ENCODE measurements around the gene AK2.

AK2 gene

GRCh38 chr1:33022650-33023200 is 14.0 kb downstream of the AK2 start:
- DNase-seq (ENCODE audit: low spot score), result no peak

DNA sequence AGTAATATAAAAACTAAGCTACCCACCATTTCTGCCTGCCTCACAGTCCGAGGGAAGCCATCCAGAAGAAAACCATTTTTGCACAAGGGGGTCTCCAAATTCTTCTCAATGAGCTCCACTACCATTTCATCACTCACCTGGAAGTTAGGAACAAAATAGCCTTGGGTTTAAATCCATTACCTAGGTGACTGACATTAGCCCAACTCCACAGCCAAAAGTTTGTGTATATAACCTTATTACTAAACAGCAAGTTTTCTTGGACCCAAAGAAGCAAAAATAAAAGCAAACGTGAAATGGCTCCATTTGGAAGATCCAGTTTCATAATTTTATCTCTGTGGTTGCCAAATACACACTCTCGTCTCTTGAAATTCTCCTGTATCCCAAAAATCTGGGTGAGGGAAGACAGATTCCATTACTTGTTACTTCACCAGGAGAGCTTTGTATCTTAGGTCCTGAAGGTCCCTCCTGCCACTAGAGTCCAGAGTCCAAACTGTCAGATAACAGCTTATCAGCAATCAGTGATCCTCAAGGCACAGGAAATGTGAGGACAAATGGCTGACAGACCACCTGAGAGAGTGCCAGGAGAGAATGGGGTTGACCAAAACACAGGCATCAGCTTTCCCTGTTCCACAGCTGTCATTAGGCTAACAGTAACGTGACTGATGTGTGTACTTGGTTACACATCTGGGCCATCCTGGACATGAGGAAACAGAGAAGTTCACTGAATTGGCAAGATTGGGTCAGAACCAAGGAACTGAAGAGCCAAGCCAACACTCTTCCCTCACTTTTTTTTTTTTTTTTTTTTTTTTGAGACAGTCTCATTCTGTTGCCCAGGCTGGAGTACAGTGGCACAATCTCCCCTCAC is 14.9 kb downstream of the AK2 start:
- no peak for DNase-seq (ENCODE audit: low spot score)

GRCh38 chr1:33018112-33018511 is 18.6 kb downstream of the AK2 start:
- no peak for DNase-seq (ENCODE audit: low spot score)

- DNase-seq (ENCODE audit: low spot score), result no peak
Measured at GRCh38 chr1:33017175-33017574, 19.5 kb downstream of the AK2 start.

GRCh38 chr1:33015216-33015615 is 21.5 kb downstream of the AK2 start:
- no peak for DNase-seq (ENCODE audit: low spot score)

- no peak for DNase-seq (ENCODE audit: low spot score)
Measured at GRCh38 chr1:33014464-33015163, 22.1 kb downstream of the AK2 start.

DNA sequence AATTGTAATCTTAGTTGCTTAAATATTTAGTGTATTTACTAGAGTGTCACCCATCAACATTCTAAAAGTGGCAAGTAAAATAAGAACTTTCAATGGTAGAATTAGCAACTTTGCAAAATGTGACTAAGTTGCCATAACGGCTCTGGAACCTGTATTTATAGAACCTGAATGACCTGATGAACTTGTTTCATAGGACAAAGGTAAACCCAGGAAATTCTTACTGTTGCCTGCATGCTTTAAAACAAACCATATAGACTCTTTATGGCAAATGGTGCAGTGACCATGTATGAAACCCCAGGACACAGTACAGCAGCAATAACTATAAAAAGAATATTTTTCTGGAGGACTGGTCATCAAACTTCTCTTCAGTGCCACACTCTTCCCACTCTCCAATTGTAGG is 22.9 kb downstream of the AK2 start:
- DNase-seq (ENCODE audit: low spot score), result no peak

DNA sequence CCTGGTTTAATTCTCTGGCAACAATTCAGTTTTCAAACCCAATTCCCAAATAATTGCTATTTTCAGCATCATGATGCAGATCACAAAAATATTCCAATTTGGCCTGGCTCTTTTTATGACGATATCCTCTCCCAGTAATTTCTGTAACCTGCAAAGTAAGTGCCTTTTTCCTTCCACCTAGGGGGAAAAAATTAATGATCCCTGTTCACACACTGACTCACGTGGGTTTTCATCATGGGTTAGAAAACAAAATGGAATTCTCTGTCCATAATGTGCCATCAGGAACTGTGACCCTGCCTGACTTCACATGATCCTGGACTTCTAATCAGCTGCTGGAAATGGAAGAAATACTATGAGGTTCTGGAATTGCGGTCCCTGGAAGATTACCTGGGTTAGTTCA is 24.5 kb downstream of the AK2 start:
- DNase-seq (ENCODE audit: low spot score), result no peak

GRCh38 chr1:33010932-33011731 is 25.6 kb downstream of the AK2 start:
- no peak for DNase-seq (ENCODE audit: low spot score)

DNA sequence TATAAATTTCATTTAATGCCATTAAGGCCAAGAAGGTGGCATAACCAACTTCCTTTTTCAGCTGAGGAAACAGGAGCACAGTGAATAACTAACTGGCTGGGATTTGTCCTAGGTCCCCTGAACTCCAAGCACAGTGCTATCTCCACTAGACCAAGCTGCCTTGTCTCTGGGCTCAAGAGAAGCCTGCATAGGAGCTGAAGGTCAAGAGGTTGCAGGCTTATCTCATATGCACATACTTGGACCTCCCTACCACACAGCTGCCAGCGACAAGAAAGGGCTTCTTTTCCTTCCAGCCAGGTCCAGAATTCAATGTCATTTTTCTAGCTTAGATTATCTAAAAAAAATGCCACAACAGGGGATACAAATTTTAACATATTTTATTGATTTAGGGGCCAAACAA is 27.1 kb downstream of the AK2 start:
- no peak for DNase-seq (ENCODE audit: low spot score)

DNA sequence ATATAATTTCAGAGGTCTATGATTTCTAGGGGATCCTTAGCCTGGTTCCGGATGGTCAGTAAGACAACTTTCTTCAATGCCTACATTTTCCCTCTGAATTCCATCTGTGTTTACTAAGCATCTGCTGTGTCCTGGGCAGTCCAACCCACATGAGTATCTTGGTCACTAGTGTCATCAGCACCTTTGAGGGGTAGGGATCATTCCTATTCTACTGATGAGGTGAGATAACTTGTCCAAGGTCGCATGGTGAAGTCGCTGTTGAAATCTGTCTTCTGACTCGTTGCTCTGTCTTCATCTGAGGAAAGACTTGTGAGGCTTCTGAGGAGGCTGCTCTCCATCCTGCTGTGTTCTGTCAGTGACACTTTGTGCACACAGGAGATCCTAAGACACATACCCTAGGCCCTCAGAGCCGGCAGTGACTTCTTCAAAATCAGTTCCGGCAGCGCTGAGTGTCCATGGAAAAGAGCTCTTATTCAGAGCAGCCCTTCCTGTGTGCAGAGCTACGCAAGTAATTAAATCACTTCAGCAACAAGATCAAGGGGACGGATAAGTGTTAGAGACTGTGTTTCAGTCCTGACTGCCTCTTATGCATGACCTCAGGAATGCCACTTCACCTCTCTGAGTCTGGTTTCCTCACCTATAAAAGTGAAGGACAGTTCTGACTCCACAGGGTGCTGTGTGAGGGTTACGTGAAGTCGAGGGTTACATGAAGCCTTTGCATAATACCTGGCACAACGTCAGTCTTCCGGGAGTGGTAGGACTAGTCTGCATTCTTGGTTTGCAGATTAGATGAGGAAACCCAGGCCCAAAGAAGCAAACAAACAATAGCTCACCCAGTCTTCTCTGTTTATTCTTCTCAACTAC is 28.4 kb downstream of the AK2 start:
- no peak for DNase-seq (ENCODE audit: low spot score)

- DNase-seq (ENCODE audit: low spot score), result no peak
Measured at GRCh38 chr1:33007190-33008050, 29.3 kb downstream of the AK2 start.

DNA sequence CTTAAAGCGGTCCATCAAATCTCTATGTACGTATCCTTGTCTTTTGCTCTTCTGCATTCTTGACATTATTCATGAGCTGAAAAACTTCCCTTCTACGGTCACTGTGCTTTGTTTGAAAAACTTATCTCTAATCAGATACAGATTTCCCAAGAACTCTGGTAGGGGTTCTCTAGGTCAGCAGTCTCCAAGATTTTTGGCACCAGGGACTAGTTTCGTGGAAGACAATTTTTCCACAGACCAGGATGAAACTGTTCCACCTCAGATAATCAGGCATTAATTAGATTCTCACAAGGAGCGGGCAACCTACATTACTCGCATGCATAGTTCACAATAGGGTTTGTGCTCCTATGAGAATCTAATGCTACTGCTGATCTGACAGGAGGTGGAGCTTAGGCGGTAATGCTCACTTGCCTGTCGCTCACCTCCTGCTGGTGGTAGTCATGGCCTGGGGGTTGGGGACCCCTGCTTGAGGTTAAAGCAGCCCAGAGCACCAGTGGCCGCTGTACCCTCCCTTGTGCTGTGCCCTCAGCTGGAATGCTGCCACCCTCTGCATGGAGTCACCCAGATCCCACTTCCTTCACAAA is 30.8 kb downstream of the AK2 start:
- DNase-seq (ENCODE audit: low spot score), result no peak

- DNase-seq (ENCODE audit: low spot score), result no peak
Measured at GRCh38 chr1:33005117-33005837, 31.4 kb downstream of the AK2 start.

DNA sequence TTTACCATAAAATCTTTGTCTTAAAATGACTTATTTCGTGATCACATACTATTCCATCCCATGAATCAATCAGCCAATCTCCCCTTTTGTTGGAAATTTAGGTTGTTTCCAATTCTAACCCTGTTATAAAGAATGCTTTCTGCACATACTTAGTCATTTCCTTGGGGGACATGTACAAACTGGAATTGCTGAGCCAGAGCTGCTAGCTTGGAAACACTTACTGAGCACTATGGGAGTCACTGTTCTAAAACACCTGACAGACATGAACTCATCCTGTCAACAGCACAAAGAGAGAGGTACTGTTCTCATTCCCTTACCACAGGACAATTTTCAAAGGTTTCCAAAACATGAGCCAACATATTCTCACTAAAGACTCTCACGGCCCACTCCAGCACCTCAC is 32.1 kb downstream of the AK2 start:
- DNase-seq (ENCODE audit: low spot score), result no peak

GRCh38 chr1:33003657-33004056 is 33.0 kb downstream of the AK2 start:
- DNase-seq (ENCODE audit: low spot score), result no peak

DNA sequence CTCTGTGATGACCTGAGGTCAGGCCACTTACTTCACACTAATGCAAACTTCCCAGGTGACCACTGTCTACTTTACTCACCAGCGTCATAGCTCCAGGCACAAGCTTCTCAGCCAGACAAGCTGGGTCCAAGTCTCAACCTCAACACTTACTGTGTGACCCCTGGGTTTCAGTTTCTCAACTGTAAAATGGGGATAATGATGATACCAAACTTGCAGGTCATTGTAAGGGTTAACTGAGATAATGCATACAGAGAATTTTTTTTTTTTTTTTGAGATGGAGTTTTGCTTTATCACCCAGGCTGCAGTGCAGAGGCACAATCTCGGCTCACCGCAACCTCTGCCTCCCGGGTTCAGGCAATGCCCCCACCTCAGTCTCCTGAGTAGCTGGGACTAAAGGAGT is 34.7 kb downstream of the AK2 start:
- DNase-seq (ENCODE audit: low spot score), result no peak

GRCh38 chr1:33001282-33001681 is 35.4 kb downstream of the AK2 start:
- no peak for DNase-seq (ENCODE audit: low spot score)

DNA sequence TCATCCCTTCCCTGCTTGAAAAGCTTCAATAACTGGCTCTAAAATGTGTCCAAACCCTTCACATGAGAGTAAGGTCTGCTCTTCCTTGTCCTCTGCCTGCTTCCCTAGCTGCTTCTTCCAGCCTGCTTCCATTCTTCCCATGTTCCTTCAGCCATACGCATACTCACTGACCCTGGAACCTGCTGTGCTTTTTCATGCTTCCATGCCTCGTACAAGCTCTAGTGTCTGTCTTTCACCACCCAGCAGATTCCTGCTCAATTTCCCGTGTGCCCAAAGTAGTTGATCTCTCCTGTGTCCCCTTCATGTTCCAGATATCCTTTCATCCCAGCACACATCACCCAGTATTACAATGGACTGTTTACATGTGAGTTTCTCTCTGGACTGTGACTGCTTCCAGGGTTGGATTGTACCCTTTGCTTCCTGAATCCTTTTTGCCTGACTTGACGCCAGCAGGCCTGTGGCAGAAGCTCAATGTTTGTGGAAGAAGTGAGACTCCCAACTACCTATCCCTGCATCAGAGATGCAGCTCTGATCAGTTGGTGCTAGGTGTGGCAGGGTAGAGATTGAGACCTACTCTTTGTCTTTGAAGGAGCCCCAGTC is 36.2 kb downstream of the AK2 start:
- DNase-seq (ENCODE audit: low spot score), result no peak
